CD4-positive, alpha-beta T cell treated with Interleukin-2 at 100 ng/mL for 4 hours (primary cell): ENCODE data around the gene SSR3.
"Not testable (repeated sequence)": the region's sequence is repeated elsewhere in the genome, so short reads cannot be mapped to it uniquely, and the experiment has no call there.

Source experiments
- DNase-seq: peaks from one replicate; pipeline ENCODE4 v3.0.0-alpha.2; 2020; ENCODE audit warnings: low spot score

SSR3 gene

GRCh38 chr3:156576051-156576450 is 21.1 kb upstream of the SSR3 start:
- DNase-seq: no peak

- no peak for DNase-seq
Measured at GRCh38 chr3:156575641-156576040, 20.7 kb upstream of the SSR3 start.

GRCh38 chr3:156569881-156570280 is 15.0 kb upstream of the SSR3 start:
- DNase-seq: not testable (repeated sequence)

- DNase-seq: not testable (repeated sequence)
Measured at GRCh38 chr3:156569016-156569415, 14.1 kb upstream of the SSR3 start.

GRCh38 chr3:156563900-156564682 is 9.2 kb upstream of the SSR3 start:
- no peak for DNase-seq

- DNase-seq: not testable (repeated sequence)
Measured at GRCh38 chr3:156562486-156562885, 7.6 kb upstream of the SSR3 start.

- no peak for DNase-seq
Measured at GRCh38 chr3:156561533-156561932, 6.6 kb upstream of the SSR3 start.

GRCh38 chr3:156559321-156559720 is 4.4 kb upstream of the SSR3 start:
- no peak for DNase-seq

- no peak for DNase-seq
Measured at GRCh38 chr3:156558389-156558788, 3.5 kb upstream of the SSR3 start.

- DNase-seq: no peak
Measured at GRCh38 chr3:156554515-156554841, 439 bp downstream of the SSR3 start.

GRCh38 chr3:156553705-156554356 is 1.1 kb downstream of the SSR3 start:
- DNase-seq: no peak

GRCh38 chr3:156552973-156553372 is 1.9 kb downstream of the SSR3 start:
- no peak for DNase-seq

GRCh38 chr3:156551746-156552145 is 3.2 kb downstream of the SSR3 start:
- DNase-seq: no peak

- no peak for DNase-seq
Measured at GRCh38 chr3:156551261-156551660, 3.7 kb downstream of the SSR3 start.

- DNase-seq: no peak
Measured at GRCh38 chr3:156548902-156549301, 6.0 kb downstream of the SSR3 start.

- DNase-seq: no peak
Measured at GRCh38 chr3:156548041-156548687, 6.8 kb downstream of the SSR3 start.

GRCh38 chr3:156547637-156548036 is 7.3 kb downstream of the SSR3 start:
- no peak for DNase-seq

- no peak for DNase-seq
Measured at GRCh38 chr3:156543043-156543555, 11.8 kb downstream of the SSR3 start.

- DNase-seq: no peak
Measured at GRCh38 chr3:156542101-156543042, 12.5 kb downstream of the SSR3 start.

- no peak for DNase-seq
Measured at GRCh38 chr3:156539802-156540201, 15.1 kb downstream of the SSR3 start.

- DNase-seq: no peak
Measured at GRCh38 chr3:156539051-156539450, 15.9 kb downstream of the SSR3 start.
